Stomach (tissue), 9 donors: ENCODE measurements around the gene NCKAP5. TPM values are rescaled to one million over a fixed set of nuclear protein-coding genes. Genes with fewer than 3 reads are reported as not detected.
A peak's percentile ranks its signal among the peaks of the same experiment; 100 is the strongest.

Source experiments
- DNase-seq, 2 donors: peaks; one replicate each; pipeline versions ENCODE4 v3.0.0 to v3.0.0-alpha.2; 2013 to 2019
- H3K27ac ChIP-seq, 5 donors: fragments of 200-600 bp in 4 of 5; sonication (generic) in 4 of 5; one replicate each; pipeline ENCODE4 v1.5.1; 2013 to 2019; ENCODE audit warnings: mild to moderate bottlenecking in 1 of 5, moderate library complexity in 1 of 5
- H3K27me3 ChIP-seq, 3 donors: fragments of 200-600 bp; sonication (generic); one replicate each; pipeline ENCODE4 v1.5.1; 2017 to 2019; ENCODE audit warnings: mixed run types in 1 of 3
- H3K36me3 ChIP-seq, 4 donors: fragments of 200-600 bp; sonication (generic); 1 replicate in 3 of 4; 2 replicates in 1 of 4; pipeline ENCODE4 v1.5.1; 2016 to 2019
- H3K4me1 ChIP-seq, 4 donors: fragments of 200-600 bp; sonication (generic); one replicate each; pipeline ENCODE4 v1.5.1; 2016 to 2019
- H3K4me3 ChIP-seq, 4 donors: fragments of 200-600 bp; sonication (generic) in 3 of 4; one replicate each; pipeline ENCODE4 v1.5.1; 2016 to 2019; ENCODE audit warnings: mild to moderate bottlenecking in 1 of 4
- H3K9me3 ChIP-seq, 4 donors: fragments of 200-600 bp; sonication (generic); one replicate each; pipeline ENCODE4 v1.5.1; 2016 to 2019
- CTCF ChIP-seq, 7 experiments: fragments of 450-650 bp in 4 of 7; fragments of 200-600 bp in 3 of 7; sonication (generic) in 3 of 7; IDR thresholded peaks; one replicate each; pipeline ENCODE4 v1.5.1; 2016 to 2019; ENCODE audit warnings: antibody characterized with exemption in 7 of 7, control low read depth in 2 of 7, mild to moderate bottlenecking in 1 of 7
- EP300 ChIP-seq: sonication (generic); formaldehyde crosslinking; IDR thresholded peaks from one replicate; pipeline ENCODE4 v1.6.1; 2017; ENCODE audit warnings: antibody characterized with exemption
- POLR2A ChIP-seq, 4 donors: fragments of 450-650 bp; IDR thresholded peaks; one replicate each; pipeline ENCODE4 v1.6.1; 2016; ENCODE audit warnings: antibody characterized with exemption in 4 of 4, control low read depth in 2 of 4, mild to moderate bottlenecking in 1 of 4, moderate library complexity in 1 of 4
- POLR2AphosphoS5 ChIP-seq, 3 donors: sonication (generic); formaldehyde crosslinking; IDR thresholded peaks; one replicate each; pipeline ENCODE4 v1.6.1; 2016; ENCODE audit warnings: antibody characterized with exemption in 3 of 3
- WGBS, 5 donors: extraction: QIAGEN DNeasy Blood & Tissue Kit in 3 of 5; methylation state at CpG; one replicate each; pipeline versions ENCODE4 v1.1.5 to v1.1.7; 2013 to 2018; 5-methylcytosine and 5-hydroxymethylcytosine counted together
- intact Hi-C: fragments of 100-400 bp; cut with DNase I; formaldehyde crosslinking; loops from one replicate; pipeline ENCODE4 v1.15.1; 2023; ENCODE audit warnings: low total_unique reads
- polyA plus RNA-seq, 3 donors: library from polyadenylated mRNA; stranded (reverse); fragments of 200-250 nt; gene quantifications; one replicate each; pipeline ENCODE4 v1.2.3, GENCODE V29; 2013
- total RNA-seq, 5 donors: library from RNA; depleted of rRNA; stranded (reverse); fragments of >200 nt; gene quantifications; one replicate each; pipeline versions ENCODE4 v1.1.0 to v1.2.3, GENCODE V29; 2014 to 2016
- donor health status: healthy with polysubstance abuse.
- donor health status: Bipolar disorder and iron deficiency.
- donor health status: healthy.

Gene NCKAP5
- total and polyA plus RNA-seq, 8 donors = 0.58 to 8.0 (median 1.6) TPM; not detected in 1

GRCh38 chr2:133497951-133498565 lies 70.2 kb downstream of the NCKAP5 start:
- TF ChIP-seq EP300 (no peak), POLR2A (IDR thresholded peaks at IDR 0.05) (no peak), CTCF (IDR thresholded peaks at IDR 0.05) (no peak), POLR2AphosphoS5 (IDR thresholded peaks at IDR 0.05) (no peak)
- intact Hi-C loops = no loop called here
- H3K27ac ChIP-seq = peak overlapping the region in 1 of 5 donors; percentile 49
- no peaks in the 10 kb centered on the region for H3K9me3 ChIP-seq
- H3K4me1 ChIP-seq = peaks cover 0 to 21% (median 13%) of the 10 kb centered on the region in 4 donors
- no peaks in the 10 kb centered on the region for H3K27me3 ChIP-seq
- no peak for DNase-seq
- no peak overlapping the region for H3K4me3 ChIP-seq
- 30 to 55% (median 38%) methylated on average over 6 of the region's 6 CpGs for WGBS, 5 donors
- H3K36me3 ChIP-seq = no peaks in the 10 kb centered on the region

GRCh38 chr2:133497270-133497893 lies 70.9 kb downstream of the NCKAP5 start:
- peaks cover 0 to 21% (median 13%) of the 10 kb centered on the region in 4 donors for H3K4me1 ChIP-seq
- intact Hi-C loops = no loop called here
- TF ChIP-seq POLR2A (IDR thresholded peaks at IDR 0.05) (no peak), POLR2AphosphoS5 (IDR thresholded peaks at IDR 0.05) (no peak), CTCF (IDR thresholded peaks at IDR 0.05) (no peak), EP300 (no peak)
- no peaks in the 10 kb centered on the region for H3K36me3 ChIP-seq
- WGBS, 5 donors = 26 to 48% (median 33%) methylated on average over 3 of the region's 3 CpGs
- DNase-seq = peak in 1 of 2 donors; percentile 46
- no peak overlapping the region for H3K4me3 ChIP-seq
- no peaks in the 10 kb centered on the region for H3K9me3 ChIP-seq
- no peaks in the 10 kb centered on the region for H3K27me3 ChIP-seq
- no peak overlapping the region for H3K27ac ChIP-seq

DNA sequence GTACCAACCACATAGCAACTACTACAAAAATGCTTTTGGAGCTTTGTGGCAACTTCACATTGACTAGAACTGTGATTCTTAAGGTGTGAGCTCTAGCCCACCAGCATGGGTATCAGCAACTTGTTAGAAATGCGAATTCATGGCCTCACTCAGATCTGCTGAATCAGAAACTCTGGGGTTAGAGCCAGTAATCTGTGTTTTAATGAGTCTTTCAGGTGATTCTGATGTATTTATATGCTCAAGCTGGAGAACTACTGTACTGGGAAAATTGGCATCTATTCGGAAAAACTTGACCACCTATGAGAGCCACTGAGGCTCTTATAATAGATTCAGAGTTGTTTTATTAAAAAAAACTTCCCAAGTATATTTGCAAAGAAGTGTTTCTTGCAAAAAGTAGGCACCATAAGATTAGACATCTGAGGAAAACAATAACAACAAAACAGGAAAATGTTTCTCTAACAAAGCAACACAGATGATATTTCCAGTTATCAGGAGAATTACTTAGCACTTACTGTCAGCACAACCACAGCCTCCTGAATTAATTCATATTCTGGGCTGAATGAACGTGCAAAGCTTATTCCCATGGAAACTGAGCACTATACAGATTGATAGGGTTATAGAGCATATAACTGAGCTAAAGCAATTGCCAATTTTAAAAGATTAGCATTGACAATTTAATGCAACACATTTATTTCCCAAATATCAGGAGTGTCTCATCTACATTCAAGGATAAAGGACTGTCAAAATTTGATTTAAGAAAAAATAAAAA lies 71.6 kb downstream of the NCKAP5 start:
- Histone ChIP-seq H3K4me3 (no peak overlapping the region), H3K9me3 (no peaks in the 10 kb centered on the region), H3K27me3 (no peaks in the 10 kb centered on the region), H3K36me3 (no peaks in the 10 kb centered on the region), H3K27ac (no peak overlapping the region), H3K4me1 (peaks cover 0 to 21% (median 13%) of the 10 kb centered on the region in 4 donors)
- WGBS, 5 donors = 75 to 85% (median 81%) methylated on average over 3 of the region's 3 CpGs
- no peak for TF ChIP-seq POLR2AphosphoS5 (IDR thresholded peaks at IDR 0.05)
- no peak for TF ChIP-seq EP300
- TF ChIP-seq CTCF (IDR thresholded peaks at IDR 0.05) = no peak
- no peak for TF ChIP-seq POLR2A (IDR thresholded peaks at IDR 0.05)
- no peak for DNase-seq
- intact Hi-C loops = no loop called here

DNA sequence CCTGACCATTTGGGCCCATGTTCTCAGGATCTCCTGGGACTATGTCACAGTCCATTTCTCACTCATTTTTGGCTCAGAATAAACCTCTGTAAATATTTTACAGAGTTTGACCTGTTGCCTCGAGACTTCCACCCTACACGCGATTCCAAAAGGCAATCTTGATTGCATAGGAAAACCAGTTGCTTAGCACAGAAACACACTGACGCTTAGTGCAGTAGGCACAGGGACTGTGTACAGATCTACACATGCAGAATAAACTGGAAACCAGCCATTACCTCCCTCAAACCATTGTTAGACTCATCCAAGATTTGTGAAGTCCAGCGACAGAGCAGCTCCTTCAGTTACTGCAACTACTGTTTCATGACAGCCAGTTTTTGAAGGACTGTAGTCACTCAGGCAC lies 73.0 kb downstream of the NCKAP5 start:
- intact Hi-C loops = no loop called here
- TF ChIP-seq POLR2A (IDR thresholded peaks at IDR 0.05) (no peak), CTCF (IDR thresholded peaks at IDR 0.05) (no peak), POLR2AphosphoS5 (IDR thresholded peaks at IDR 0.05) (no peak)
- H3K9me3 ChIP-seq = no peaks in the 10 kb centered on the region
- no peak overlapping the region for H3K27ac ChIP-seq
- 20 to 53% (median 24%) methylated on average over 5 of the region's 5 CpGs for WGBS, 5 donors
- no peaks in the 10 kb centered on the region for H3K27me3 ChIP-seq
- peaks cover 0 to 29% (median 15%) of the 10 kb centered on the region in 4 donors for H3K4me1 ChIP-seq
- H3K4me3 ChIP-seq = no peak overlapping the region
- no peaks in the 10 kb centered on the region for H3K36me3 ChIP-seq
- DNase-seq = no peak
